Esophagus squamous epithelium (tissue), 5 donors: ENCODE measurements around the gene ELP2. TPM values are rescaled to one million over a fixed set of nuclear protein-coding genes. Genes with fewer than 3 reads are reported as not detected.

Experiments
- DNase-seq: peaks from one replicate; lab custom pipeline; 2025; lab: John Stamatoyannopoulos, UW
- H3K27ac ChIP-seq, 4 donors: fragments of 200-600 bp; sonication (generic); one replicate each; pipeline ENCODE4 v1.5.1; 2016 to 2019; ENCODE audit warnings: mild to moderate bottlenecking in 1 of 4
- H3K27me3 ChIP-seq, 4 donors: fragments of 200-600 bp; sonication (generic); 1 replicate in 3 of 4; 2 replicates in 1 of 4; pipeline versions ENCODE4 v1.5.1 to v1.6.0; 2017 to 2021; ENCODE audit warnings: antibody characterized with exemption in 1 of 4
- H3K36me3 ChIP-seq, 3 donors: fragments of 200-600 bp; sonication (generic); one replicate each; pipeline ENCODE4 v1.5.1; 2016 to 2019
- H3K4me1 ChIP-seq, 3 donors: fragments of 200-600 bp; sonication (generic); one replicate each; pipeline ENCODE4 v1.5.1; 2017 to 2019
- H3K4me3 ChIP-seq, 4 donors: fragments of 200-600 bp; sonication (generic); 1 replicate in 3 of 4; 2 replicates in 1 of 4; pipeline ENCODE4 v1.5.1; 2016 to 2019; ENCODE audit warnings: mild to moderate bottlenecking in 2 of 4, moderate library complexity in 1 of 4
- H3K9me3 ChIP-seq, 3 donors: fragments of 200-600 bp; sonication (generic); one replicate each; pipeline ENCODE4 v1.5.1; 2016 to 2019
- POLR2A ChIP-seq, 4 donors: fragments of 450-650 bp; IDR thresholded peaks; one replicate each; pipeline ENCODE4 v1.6.1; 2017; ENCODE audit warnings: antibody characterized with exemption in 4 of 4, mild to moderate bottlenecking in 4 of 4, moderate library complexity in 3 of 4
- WGBS, 2 donors: methylation state at CpG; one replicate each; pipeline ENCODE4 v1.1.5; 2018; 5-methylcytosine and 5-hydroxymethylcytosine counted together
- intact Hi-C: fragments of 100-400 bp; cut with DNase I; formaldehyde crosslinking; loops from one replicate; pipeline ENCODE4 v1.15.0; 2022
- total RNA-seq, 4 donors: library from RNA; depleted of rRNA; stranded (reverse); fragments of >200 nt; gene quantifications; one replicate each; pipeline ENCODE4 v1.1.0, GENCODE V29; 2016
- TF ChIP-seq, protein P1 (sequence below), 6 experiments: fragments of 450-650 bp in 4 of 6; fragments of 200-600 bp in 2 of 6; sonication (generic) in 2 of 6; IDR thresholded peaks; one replicate each; pipeline ENCODE4 v1.5.1; 2016 to 2019; ENCODE audit warnings: antibody characterized with exemption in 6 of 6, mild to moderate bottlenecking in 4 of 6, moderate library complexity in 4 of 6
- donor health status: DM: yes; HTN: yes; CAD: no.

The ELP2 gene
- total RNA-seq, 4 donors from 2014 or later, result 13.0 to 61.0 (median 28.0) TPM

- Histone ChIP-seq H3K9me3 (no peaks in the 10 kb centered on the region), H3K4me1 (no peaks in the 10 kb centered on the region), H3K36me3 (peaks cover 0 to 100% (median 46%) of the 10 kb centered on the region in 3 donors), H3K27me3 (no peaks in the 10 kb centered on the region), H3K27ac (no peak overlapping the region), H3K4me3 (no peak overlapping the region)
- TF ChIP-seq, protein P1, sequence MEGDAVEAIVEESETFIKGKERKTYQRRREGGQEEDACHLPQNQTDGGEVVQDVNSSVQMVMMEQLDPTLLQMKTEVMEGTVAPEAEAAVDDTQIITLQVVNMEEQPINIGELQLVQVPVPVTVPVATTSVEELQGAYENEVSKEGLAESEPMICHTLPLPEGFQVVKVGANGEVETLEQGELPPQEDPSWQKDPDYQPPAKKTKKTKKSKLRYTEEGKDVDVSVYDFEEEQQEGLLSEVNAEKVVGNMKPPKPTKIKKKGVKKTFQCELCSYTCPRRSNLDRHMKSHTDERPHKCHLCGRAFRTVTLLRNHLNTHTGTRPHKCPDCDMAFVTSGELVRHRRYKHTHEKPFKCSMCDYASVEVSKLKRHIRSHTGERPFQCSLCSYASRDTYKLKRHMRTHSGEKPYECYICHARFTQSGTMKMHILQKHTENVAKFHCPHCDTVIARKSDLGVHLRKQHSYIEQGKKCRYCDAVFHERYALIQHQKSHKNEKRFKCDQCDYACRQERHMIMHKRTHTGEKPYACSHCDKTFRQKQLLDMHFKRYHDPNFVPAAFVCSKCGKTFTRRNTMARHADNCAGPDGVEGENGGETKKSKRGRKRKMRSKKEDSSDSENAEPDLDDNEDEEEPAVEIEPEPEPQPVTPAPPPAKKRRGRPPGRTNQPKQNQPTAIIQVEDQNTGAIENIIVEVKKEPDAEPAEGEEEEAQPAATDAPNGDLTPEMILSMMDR (IDR thresholded peaks at IDR 0.05), result no peak
- no peak for TF ChIP-seq POLR2A (IDR thresholded peaks at IDR 0.05)
- DNase-seq, result no peak
- 86 to 100% methylated on average over 2 of the region's 2 CpGs for WGBS, 2 donors
- intact Hi-C loops, result no loop called here
Measured at GRCh38 chr18:36143391-36143790, 13.7 kb downstream of the ELP2 start.

DNA sequence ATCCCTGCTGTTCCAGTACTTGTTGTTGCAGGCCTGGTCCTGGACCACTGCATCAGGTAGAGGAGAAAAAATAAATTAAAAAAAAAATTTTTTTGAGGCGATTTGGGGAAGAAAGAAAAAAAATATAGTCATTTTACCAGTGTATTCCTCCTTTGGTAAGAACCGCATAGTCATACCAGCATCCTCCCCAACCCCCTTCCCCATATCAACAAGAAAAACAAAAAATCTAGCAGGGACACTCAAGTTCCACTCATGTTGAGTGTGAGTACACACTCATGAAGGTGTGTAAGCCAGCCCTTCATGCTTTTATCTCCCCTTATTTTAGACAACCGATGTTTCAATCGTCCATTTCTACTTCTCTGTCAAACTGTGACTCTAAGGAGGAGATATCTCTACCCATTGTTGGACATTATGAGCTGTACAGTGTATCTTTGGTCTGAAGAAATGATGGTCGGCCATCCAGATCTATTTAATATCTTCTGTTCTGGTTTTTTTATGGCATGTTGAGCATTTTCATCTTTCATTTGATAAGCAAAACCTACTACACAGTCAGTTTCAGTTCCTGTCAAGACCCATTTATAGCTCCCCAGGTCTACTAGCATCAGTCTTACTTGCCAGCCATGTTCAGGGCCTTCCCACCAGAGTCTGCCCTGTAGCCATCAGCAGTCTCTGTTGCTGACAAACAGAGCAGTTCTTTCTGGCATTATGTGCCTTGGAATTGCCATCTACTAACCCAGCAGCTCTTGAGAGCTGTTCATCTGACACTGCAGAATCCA lies 20.0 kb downstream of the ELP2 start:
- Histone ChIP-seq H3K27me3 (no peaks in the 10 kb centered on the region), H3K4me1 (no peaks in the 10 kb centered on the region), H3K4me3 (no peak overlapping the region), H3K9me3 (no peaks in the 10 kb centered on the region), H3K36me3 (peaks cover 0 to 98% (median 33%) of the 10 kb centered on the region in 3 donors), H3K27ac (no peak overlapping the region)
- TF ChIP-seq POLR2A (IDR thresholded peaks at IDR 0.05), result no peak
- TF ChIP-seq, protein P1 (IDR thresholded peaks at IDR 0.05), result no peak
- intact Hi-C loops, result no loop called here
- WGBS, 2 donors, result 78 to 91% methylated on average over 5 of the region's 5 CpGs
- no peak for DNase-seq

GRCh38 chr18:36152781-36153180 lies 23.1 kb downstream of the ELP2 start:
- H3K9me3 ChIP-seq, result no peaks in the 10 kb centered on the region
- TF ChIP-seq, protein P1 (IDR thresholded peaks at IDR 0.05), result no peak
- TF ChIP-seq POLR2A (IDR thresholded peaks at IDR 0.05), result no peak
- H3K4me3 ChIP-seq, result no peak overlapping the region
- no peaks in the 10 kb centered on the region for H3K27me3 ChIP-seq
- WGBS, 2 donors, result 94 to 100% methylated on average over 1 of the region's 1 CpG
- H3K36me3 ChIP-seq, result peaks cover 0 to 98% (median 18%) of the 10 kb centered on the region in 3 donors
- H3K27ac ChIP-seq, result no peak overlapping the region
- intact Hi-C loops, result no loop called here
- no peaks in the 10 kb centered on the region for H3K4me1 ChIP-seq
- no peak for DNase-seq

DNA sequence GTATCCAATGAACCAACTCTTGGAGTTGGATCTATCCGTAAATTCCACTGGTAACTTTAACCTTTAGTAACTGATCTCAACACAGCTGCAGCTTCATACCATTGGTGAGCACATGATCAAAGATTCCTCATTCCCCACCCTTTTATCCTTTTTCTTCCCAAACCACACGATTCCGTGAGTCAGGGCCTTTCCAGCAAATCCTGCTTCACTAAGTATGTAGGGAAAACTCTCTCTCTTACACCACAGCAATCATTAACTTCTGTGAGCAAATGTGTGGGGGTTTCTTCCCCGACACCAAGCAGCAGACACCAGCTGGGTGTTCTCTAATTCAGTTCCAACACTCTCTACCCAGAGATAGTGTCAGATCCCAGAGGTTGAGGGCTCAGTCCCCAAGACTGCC lies 23.5 kb downstream of the ELP2 start:
- Histone ChIP-seq H3K4me3 (no peak overlapping the region), H3K27ac (no peak overlapping the region), H3K9me3 (no peaks in the 10 kb centered on the region), H3K4me1 (no peaks in the 10 kb centered on the region), H3K27me3 (no peaks in the 10 kb centered on the region), H3K36me3 (peaks cover 0 to 98% (median 14%) of the 10 kb centered on the region in 3 donors)
- DNase-seq, result no peak
- intact Hi-C loops, result no loop called here
- TF ChIP-seq, protein P1 (IDR thresholded peaks at IDR 0.05), result no peak
- TF ChIP-seq POLR2A (IDR thresholded peaks at IDR 0.05), result no peak
- 81% methylated on average over 4 of the region's 4 CpGs for WGBS, 2 donors

- Histone ChIP-seq H3K36me3 (peaks cover 0 to 98% (median 8%) of the 10 kb centered on the region in 3 donors), H3K9me3 (no peaks in the 10 kb centered on the region), H3K27me3 (no peaks in the 10 kb centered on the region), H3K27ac (no peak overlapping the region), H3K4me1 (no peaks in the 10 kb centered on the region), H3K4me3 (no peak overlapping the region)
- DNase-seq, result no peak
- intact Hi-C loops, result no loop called here
- 54 to 75% methylated on average over 2 of the region's 2 CpGs for WGBS, 2 donors
- TF ChIP-seq POLR2A (IDR thresholded peaks at IDR 0.05), result no peak
- TF ChIP-seq, protein P1 (IDR thresholded peaks at IDR 0.05), result no peak
Measured at GRCh38 chr18:36153771-36154170, 24.1 kb downstream of the ELP2 start.
